Stimulated activated CD8-positive, alpha-beta memory T cell treated with anti-CD3 and anti-CD28 coated beads, Interleukin-7, amount 100 ng/mL, for 4 hours (primary cell): ENCODE measurements around the gene ADGB.
"Not testable (repeated sequence)": the region's sequence is repeated elsewhere in the genome, so short reads cannot be mapped to it uniquely, and the experiment has no call there.

Source experiments
- DNase-seq, 2 donors: peaks; one replicate each; pipeline ENCODE4 v3.0.0-alpha.2; 2020; ENCODE audit warnings: low read depth in 2 of 2

ADGB gene

DNA sequence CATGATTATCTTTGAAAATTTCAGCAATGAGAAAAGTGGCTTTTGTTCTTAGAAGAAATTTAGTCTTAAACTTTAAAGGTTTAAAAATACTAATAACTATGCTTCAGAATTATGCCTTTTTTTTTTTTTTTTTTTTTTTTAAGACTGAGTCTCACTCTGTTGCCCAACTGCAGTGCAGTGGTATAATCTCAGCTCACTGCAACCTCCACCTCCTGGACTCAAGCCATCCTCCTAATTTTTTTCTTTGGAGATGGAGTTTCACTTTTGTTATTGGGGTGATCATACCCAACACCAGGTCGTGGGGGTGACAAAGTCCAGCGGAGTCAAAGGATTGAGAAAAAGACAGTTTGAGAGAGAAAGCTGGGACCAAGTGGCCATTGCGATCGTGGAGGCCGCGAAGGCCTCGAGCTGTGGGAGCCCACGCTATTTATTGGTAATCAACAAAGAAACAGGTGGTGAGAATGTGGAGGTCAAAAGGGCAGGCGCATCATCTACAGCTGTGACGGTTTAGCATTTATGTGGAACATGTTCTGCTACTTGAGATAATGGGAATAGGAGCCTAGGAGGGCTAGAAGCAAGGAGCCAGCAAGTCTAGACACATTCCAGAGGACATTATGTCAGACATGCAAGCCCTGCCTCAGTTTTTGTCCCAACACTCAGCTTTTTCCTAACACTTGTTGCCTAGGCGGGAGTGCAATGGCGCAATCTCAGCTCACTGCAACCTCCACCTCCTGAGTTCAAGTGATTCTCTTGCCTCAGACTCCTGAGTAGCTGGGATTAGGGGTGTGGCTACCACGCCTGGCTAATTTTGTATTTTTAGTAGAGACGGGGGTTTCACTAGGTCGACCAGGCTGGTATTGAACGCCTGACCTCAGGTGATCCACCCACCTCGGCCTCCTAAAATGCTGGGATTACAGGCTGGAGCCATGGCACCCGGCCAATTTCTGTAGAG, 217.0 kb downstream of the ADGB start:
- not testable (repeated sequence) for DNase-seq

- DNase-seq, result no peak
Observed at GRCh38 chr6:146819596-146820320, 221.0 kb downstream of the ADGB start.

DNA sequence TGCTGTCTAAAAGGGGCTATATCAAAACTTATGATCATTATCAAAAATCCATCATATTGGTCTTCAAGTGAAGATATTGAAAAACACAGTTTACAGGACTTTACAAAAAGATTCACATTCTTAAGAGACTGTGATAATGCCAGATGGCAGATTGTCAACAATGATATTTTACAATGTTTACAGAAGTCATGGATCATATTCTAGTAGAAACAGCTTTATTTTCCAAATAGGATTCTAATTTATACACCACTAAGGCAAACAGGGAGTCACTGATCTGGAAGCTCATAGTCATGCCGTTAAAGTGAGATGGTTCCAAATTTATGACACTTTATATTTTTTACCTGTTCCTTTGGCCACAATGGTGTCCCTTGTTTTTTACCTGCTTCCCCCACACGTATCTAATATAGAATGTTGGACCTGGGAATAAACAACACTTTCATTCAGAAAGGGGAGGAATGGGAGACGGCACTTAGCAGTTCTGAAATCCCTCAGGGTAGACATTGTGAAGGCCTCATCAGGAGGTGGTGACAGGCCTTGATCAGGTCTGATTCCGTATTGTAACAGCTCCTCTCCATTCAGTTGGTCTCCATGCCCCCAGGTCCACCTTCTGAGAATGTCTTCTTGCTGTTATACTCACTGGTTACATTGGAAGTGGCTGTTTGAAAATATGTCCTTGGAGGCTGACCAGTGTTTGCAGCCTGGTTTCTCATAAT, 228.6 kb downstream of the ADGB start:
- no peak for DNase-seq

- no peak for DNase-seq
Observed at GRCh38 chr6:146829792-146830565, 231.2 kb downstream of the ADGB start.

- no peak for DNase-seq
Observed at GRCh38 chr6:146833157-146833556, 234.4 kb downstream of the ADGB start.

GRCh38 chr6:146840216-146840615, 241.4 kb downstream of the ADGB start:
- DNase-seq, result no peak

GRCh38 chr6:146840641-146841040, 241.9 kb downstream of the ADGB start:
- DNase-seq, result no peak

DNA sequence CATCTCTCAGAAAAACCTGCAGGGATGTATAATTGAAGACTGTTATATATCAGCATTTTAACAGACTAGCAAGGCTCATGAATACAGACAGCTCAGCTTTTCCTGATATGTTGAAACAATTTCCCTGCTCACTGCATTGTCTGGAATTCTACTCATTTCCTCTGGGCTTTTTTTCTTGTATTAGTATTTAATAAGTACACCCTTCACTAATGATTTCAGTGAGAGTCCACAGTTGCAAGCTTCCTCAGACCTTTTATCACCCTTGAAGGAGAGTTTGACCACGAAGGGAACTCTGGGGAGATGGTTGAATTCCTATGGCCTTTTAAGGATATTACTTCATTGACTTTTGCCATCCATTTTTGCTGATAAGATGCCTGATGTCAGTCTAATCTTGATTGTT, 248.7 kb downstream of the ADGB start:
- no peak for DNase-seq

- no peak for DNase-seq
Observed at GRCh38 chr6:146850238-146850896, 251.6 kb downstream of the ADGB start.

DNA sequence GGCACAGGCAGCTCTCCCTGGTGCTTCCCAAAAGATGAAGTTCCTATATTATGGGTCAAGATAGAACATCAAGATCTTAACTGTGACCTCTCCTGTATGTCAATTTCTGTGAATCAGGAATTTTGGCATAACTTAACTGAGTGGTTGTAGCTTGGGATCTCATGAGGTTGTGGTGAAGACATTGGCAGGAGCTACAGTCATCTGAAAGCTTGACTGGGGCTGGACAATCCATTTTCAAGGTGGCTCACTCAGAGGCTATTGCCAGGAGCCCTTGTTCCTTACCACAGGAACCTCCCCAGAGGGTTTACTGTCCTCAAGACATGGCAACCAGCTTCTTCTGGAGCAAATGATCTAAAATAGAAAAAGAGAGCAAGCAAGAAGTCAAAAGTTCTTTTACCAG, 252.2 kb downstream of the ADGB start:
- no peak for DNase-seq

- DNase-seq, result no peak
Observed at GRCh38 chr6:146851837-146852236, 253.1 kb downstream of the ADGB start.

DNA sequence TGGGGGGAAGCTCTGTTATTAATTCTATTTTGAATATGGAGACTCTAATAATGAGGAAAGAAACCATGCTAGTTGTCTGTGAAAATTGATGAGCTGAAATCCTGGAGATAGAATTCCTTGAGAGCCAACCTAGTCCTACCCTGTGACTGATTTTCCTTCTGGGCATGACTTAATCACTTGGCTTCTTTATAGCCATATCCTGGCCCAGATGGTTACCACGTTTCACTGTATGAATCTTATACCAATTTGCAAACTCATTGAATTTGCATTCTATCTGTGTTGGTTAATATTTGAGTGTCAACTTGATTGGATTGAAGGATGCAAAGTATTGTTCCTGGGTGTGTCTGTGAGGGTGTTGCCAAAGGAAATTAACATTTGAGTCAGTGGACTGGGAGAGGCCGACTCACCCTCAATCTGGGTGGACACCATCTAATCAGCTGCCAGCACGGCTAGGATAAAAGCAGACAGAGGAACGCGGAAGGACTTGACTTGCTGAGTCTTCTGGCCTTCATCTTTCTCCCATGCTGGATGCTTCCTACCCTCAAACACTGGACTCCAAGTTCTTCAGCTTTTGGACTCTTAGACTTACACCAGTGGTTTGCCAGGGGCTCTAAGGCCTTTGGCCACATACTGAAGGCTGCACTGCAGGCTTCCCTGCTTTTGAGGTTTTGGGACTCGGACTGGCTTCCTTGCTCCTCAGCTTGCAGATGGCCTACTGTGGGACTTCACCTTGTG, 255.9 kb downstream of the ADGB start:
- not testable (repeated sequence) for DNase-seq

DNA sequence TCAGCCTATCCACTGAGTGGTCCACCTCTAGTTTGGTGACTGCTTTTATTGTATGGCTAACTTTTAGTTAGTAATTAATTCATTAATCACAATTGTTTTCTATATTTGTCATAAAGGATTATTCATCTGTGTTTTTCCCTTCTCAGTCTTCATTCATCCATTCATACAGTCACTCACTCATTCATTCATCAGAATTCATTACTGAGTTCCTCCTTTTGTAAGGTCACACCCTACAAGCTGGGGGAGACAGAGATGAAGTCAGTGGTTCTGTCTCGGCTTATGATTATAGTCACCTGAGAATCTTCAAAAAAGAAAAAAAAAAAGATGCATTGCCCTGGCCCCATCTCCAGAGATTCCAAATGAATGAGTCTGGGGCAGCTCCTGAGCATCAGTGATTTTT, 257.1 kb downstream of the ADGB start:
- no peak for DNase-seq

DNA sequence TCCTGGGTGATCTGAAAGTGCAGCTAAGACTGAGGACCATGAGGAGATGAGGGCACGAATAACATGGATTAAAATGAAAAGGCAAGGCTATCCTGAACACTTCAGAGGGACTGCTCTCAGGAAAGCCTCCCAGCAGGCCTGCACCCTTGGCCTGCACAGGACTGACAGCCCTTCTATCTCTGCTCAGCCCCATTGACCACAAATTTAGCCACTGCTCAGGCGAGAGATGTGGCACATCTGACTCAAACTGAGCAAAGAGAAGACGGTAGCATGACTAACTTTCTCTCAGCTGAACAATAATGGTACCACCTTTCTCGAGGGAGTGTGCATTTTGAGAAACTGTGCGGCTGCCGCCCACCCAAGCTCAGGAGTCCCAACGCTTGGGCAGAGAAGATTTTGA, 257.5 kb downstream of the ADGB start:
- DNase-seq, result no peak

- DNase-seq, result peak; percentile 41 to 60
Observed at GRCh38 chr6:146857180-146857979, 258.6 kb downstream of the ADGB start.

DNA sequence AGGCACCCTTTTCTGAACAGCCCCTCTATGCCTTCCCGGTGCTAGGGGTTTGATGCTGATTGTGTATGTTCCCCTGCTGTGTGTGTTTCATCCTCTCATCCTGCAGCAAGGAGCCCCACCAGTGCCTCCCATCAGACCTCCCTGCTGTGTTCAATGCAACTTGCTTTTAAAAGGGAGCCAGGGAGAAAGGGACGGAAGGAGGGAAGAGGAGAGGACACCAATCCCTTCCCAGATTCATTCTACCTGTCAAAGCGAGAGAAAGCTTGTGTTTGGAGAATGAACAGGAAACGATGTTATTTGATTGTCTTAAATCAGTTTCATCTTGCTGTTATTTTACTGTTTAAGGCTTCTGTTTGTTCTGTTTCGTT, 259.2 kb downstream of the ADGB start:
- no peak for DNase-seq

DNA sequence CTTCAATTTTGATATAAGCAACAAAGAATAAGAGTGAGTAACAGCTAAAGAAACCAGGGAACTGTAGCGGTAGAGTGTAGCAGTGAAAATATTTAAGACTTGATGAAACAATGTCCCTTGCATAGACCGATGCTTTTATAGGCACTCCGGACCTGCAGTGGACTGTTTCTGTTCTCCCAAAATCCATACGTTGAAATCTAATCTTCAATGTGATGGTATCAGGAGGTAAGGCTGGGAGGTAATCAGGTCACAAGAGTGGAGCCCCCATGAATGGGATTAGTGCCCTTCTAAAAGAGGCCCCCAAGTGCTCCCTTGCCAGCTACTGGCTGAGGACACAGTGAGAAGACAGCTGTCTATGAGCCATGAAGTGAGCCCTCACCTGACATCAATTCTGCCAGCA, 260.4 kb downstream of the ADGB start:
- no peak for DNase-seq

DNA sequence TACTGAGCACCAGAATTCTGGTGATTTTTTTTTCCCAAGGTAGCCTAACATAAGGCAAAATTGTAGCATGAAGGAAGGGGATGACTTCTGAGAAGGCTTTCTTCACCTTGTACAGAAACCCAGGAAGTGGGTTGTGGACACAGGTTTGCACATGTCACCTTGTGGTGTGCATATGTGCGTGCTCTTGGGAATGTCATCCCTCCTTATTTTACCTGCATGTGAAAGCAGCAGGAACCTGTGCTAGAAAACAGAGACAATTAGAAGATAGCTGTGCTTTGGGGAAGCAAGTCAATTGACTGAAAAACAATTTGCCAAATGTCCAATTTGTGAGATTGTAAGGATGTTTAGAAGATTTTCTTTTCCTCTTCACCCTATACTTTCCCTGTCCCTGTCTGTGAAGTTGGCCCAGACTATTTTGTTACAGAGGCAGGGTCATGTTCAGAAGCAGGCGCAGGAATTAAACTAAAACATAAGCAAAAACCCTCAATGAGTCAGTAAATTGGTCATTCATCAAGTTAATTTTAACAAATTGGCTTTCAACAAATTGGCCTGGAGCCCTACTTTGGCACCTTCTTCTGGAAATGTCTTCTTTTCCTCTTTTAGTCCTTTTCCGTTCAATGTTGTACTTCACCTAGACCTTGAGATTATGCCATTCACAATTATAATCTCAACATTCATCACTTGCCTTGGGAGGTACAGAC, 261.2 kb downstream of the ADGB start:
- no peak for DNase-seq

GRCh38 chr6:146860583-146860982, 261.8 kb downstream of the ADGB start:
- DNase-seq, result no peak
